Astrocyte (in vitro differentiated cells and primary cell): ENCODE measurements around the gene TWSG1.

Experiments used
- EZH2 ChIP-seq: IDR thresholded peaks from 2 replicates; pipeline ENCODE4 v1.6.1; 2012; ENCODE audit warnings: mild to moderate bottlenecking, low read length, inconsistent platforms; ENCODE audit not compliant: insufficient read depth
- TF ChIP-seq, protein P1 (sequence below): IDR thresholded peaks from 2 replicates; pipeline ENCODE4 v1.5.1; 2011; ENCODE audit warnings: low read depth, mild to moderate bottlenecking, inconsistent platforms, low read length, moderate library complexity; ENCODE audit not compliant: insufficient read depth

- TF ChIP-seq, protein P1, sequence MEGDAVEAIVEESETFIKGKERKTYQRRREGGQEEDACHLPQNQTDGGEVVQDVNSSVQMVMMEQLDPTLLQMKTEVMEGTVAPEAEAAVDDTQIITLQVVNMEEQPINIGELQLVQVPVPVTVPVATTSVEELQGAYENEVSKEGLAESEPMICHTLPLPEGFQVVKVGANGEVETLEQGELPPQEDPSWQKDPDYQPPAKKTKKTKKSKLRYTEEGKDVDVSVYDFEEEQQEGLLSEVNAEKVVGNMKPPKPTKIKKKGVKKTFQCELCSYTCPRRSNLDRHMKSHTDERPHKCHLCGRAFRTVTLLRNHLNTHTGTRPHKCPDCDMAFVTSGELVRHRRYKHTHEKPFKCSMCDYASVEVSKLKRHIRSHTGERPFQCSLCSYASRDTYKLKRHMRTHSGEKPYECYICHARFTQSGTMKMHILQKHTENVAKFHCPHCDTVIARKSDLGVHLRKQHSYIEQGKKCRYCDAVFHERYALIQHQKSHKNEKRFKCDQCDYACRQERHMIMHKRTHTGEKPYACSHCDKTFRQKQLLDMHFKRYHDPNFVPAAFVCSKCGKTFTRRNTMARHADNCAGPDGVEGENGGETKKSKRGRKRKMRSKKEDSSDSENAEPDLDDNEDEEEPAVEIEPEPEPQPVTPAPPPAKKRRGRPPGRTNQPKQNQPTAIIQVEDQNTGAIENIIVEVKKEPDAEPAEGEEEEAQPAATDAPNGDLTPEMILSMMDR: peak; percentile 33
- no peak for TF ChIP-seq EZH2
Observed at GRCh38 chr18:9366126-9366714, 31.6 kb downstream of the TWSG1 start.
